PC-3 (cell line): Measurements from ENCODE around the gene PLPP1. TPM values are rescaled to one million over a fixed set of nuclear protein-coding genes. Genes with fewer than 3 reads are reported as not detected.

Experiments used
- ATAC-seq: fragments of 200-7000 bp; cut with Tn5 transposase; 2 replicates; pipeline ENCODE4 v1.9.1; 2020; ENCODE audit warnings: mild to moderate bottlenecking, moderate library complexity
- BruUV-seq: library from RNA; stranded (reverse); fragments of 400-500 nt; replicated peaks from 2 replicates; lab custom pipeline; 2021; lab: Mats Ljungman, UMichigan
- CTCF ChIA-PET: fragments of 300-600 bp; sonication (Branson Sonifier 250); formaldehyde crosslinking; loops from one replicate; lab custom pipeline; 2022; ENCODE audit warnings: antibody characterized with exemption; lab: Charles Lee
- POLR2A ChIA-PET: fragments of 300-600 bp; sonication (Branson Sonifier 250); formaldehyde crosslinking; loops from one replicate; lab custom pipeline; 2022; ENCODE audit warnings: antibody characterized with exemption; ENCODE audit not compliant: unreplicated experiment; lab: Charles Lee
- DNase-seq: peaks from one replicate; pipeline ENCODE4 v3.0.0-alpha.2; 2015
- H2AFZ ChIP-seq: fragments of 300-600 bp; sonication (generic); 2 replicates; pipeline ENCODE4 v1.6.0; 2016; ENCODE audit warnings: antibody characterized with exemption, low read length
- H3F3A ChIP-seq: fragments of 300-600 bp; sonication (generic); one replicate; pipeline ENCODE4 v1.6.0; 2017; ENCODE audit warnings: antibody characterized with exemption, low read length, control low read depth, mild to moderate bottlenecking; ENCODE audit not compliant: unreplicated experiment
- H3K27ac ChIP-seq: fragments of 300-600 bp; sonication (generic); 2 replicates; pipeline ENCODE4 v1.5.1; 2016; ENCODE audit warnings: mild to moderate bottlenecking, low read length
- H3K27me3 ChIP-seq: fragments of 300-600 bp; sonication (generic); 2 replicates; pipeline ENCODE4 v1.6.1; 2016; ENCODE audit warnings: low read length, mixed read lengths
- H3K36me3 ChIP-seq: fragments of 300-600 bp; sonication (generic); 2 replicates; pipeline ENCODE4 v1.6.1; 2016; ENCODE audit warnings: low read depth, mixed run types, low read length, mixed read lengths
- H3K4me1 ChIP-seq: fragments of 300-600 bp; sonication (generic); 2 replicates; pipeline ENCODE4 v1.5.1; 2016; ENCODE audit warnings: low read length; ENCODE audit not compliant: insufficient read depth
- H3K4me2 ChIP-seq: fragments of 300-600 bp; sonication (generic); 2 replicates; pipeline ENCODE4 v1.6.0; 2016; ENCODE audit warnings: low read length
- H3K4me3 ChIP-seq: fragments of 300-600 bp; sonication (generic); 2 replicates; pipeline ENCODE4 v1.5.1; 2016; ENCODE audit warnings: mild to moderate bottlenecking, low read length, mixed read lengths
- H3K79me2 ChIP-seq: fragments of 300-600 bp; sonication (generic); 2 replicates; pipeline ENCODE4 v1.6.1; 2017; ENCODE audit warnings: low read length, mixed read lengths
- H3K9ac ChIP-seq: fragments of 300-600 bp; sonication (generic); 2 replicates; pipeline ENCODE4 v1.6.0; 2016; ENCODE audit warnings: mild to moderate bottlenecking, low read length
- H3K9me2 ChIP-seq: fragments of 300-600 bp; sonication (generic); replicated peaks from 2 replicates; pipeline ENCODE4 v1.6.1; 2016; ENCODE audit warnings: mixed run types, low read length, mixed read lengths
- H3K9me3 ChIP-seq: fragments of 300-600 bp; sonication (generic); 2 replicates; pipeline ENCODE4 v1.6.1; 2016; ENCODE audit warnings: low read length, mixed read lengths
- H4K20me1 ChIP-seq: fragments of 300-600 bp; sonication (generic); 2 replicates; pipeline ENCODE4 v1.6.1; 2016; ENCODE audit warnings: low read length, mixed read lengths
- EZH2 ChIP-seq: fragments of 300-600 bp; sonication (generic); IDR thresholded peaks from one replicate; pipeline ENCODE4 v1.6.1; 2017; ENCODE audit warnings: antibody characterized with exemption, mild to moderate bottlenecking, low read length; ENCODE audit not compliant: unreplicated experiment
- EZH2phosphoT487 ChIP-seq: fragments of 300-600 bp; sonication (generic); IDR thresholded peaks from 2 replicates; pipeline ENCODE4 v1.6.1; 2018; ENCODE audit warnings: mild to moderate bottlenecking, antibody characterized with exemption, low read length, borderline replicate concordance
- intact Hi-C: fragments of 100-400 bp; cut with micrococcal nuclease; formaldehyde crosslinking; loops from 2 replicates; pipeline ENCODE4 v1.9.0; 2023
- total RNA-seq: library from RNA; depleted of rRNA; stranded (reverse); fragments of >200 nt; gene quantifications from 2 replicates; pipeline ENCODE4 v1.2.3, GENCODE V29; 2014
- TF ChIP-seq, protein P1 (sequence below): fragments of 300-600 bp; sonication (generic); conservative IDR thresholded peaks from 2 replicates; pipeline ENCODE4 v1.5.1; 2017; ENCODE audit warnings: antibody characterized with exemption, low read depth, mild to moderate bottlenecking, low read length

PLPP1 gene
- total RNA-seq, 1 experiment from 2014 or later: 16.2 TPM

GRCh38 chr5:55582256-55582655 is 47.5 kb upstream of the PLPP1 start:
- Histone ChIP-seq H3K27ac (no peak overlapping the region), H3K9ac (no peak overlapping the region), H2AFZ (no peak overlapping the region), H3F3A (no peaks in the 10 kb centered on the region), H4K20me1 (no peaks in the 10 kb centered on the region), H3K4me1 (no peaks in the 10 kb centered on the region), H3K9me3 (no peaks in the 10 kb centered on the region), H3K79me2 (no peaks in the 10 kb centered on the region), H3K9me2 (no peaks in the 10 kb centered on the region), H3K4me2 (no peak overlapping the region), H3K27me3 (no peaks in the 10 kb centered on the region), H3K36me3 (no peaks in the 10 kb centered on the region), H3K4me3 (no peak overlapping the region)
- ATAC-seq (no peak), DNase-seq (no peak)
- intact Hi-C loops: no loop called here
- POLR2A ChIA-PET: no interaction called here
- CTCF ChIA-PET: no interaction called here
- no TSS peak for BruUV-seq
- TF ChIP-seq, protein P1, sequence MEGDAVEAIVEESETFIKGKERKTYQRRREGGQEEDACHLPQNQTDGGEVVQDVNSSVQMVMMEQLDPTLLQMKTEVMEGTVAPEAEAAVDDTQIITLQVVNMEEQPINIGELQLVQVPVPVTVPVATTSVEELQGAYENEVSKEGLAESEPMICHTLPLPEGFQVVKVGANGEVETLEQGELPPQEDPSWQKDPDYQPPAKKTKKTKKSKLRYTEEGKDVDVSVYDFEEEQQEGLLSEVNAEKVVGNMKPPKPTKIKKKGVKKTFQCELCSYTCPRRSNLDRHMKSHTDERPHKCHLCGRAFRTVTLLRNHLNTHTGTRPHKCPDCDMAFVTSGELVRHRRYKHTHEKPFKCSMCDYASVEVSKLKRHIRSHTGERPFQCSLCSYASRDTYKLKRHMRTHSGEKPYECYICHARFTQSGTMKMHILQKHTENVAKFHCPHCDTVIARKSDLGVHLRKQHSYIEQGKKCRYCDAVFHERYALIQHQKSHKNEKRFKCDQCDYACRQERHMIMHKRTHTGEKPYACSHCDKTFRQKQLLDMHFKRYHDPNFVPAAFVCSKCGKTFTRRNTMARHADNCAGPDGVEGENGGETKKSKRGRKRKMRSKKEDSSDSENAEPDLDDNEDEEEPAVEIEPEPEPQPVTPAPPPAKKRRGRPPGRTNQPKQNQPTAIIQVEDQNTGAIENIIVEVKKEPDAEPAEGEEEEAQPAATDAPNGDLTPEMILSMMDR: no peak
- TF ChIP-seq EZH2phosphoT487 (no peak), EZH2 (no peak)

DNA sequence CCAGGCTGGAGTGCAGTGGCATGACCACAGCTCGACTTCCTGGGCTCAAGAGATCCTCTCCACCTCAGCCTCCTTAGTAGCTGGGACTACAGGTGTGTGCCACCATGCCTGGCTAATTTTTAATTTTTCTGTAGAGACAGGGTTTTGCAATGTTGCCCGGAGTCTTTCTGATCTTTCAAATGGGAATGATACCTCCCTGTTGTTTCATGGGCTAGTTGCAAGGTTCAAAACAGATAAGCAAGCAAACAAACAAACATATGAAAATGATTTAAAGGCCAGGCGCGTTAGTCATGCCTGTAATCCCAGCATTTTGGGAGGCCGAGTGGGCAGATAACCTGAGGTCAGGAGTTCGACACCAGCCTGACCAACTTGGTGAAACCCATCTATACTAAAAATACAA is 45.3 kb upstream of the PLPP1 start:
- BruUV-seq: no TSS peak
- H3K4me1 ChIP-seq: no peaks in the 10 kb centered on the region

DNA sequence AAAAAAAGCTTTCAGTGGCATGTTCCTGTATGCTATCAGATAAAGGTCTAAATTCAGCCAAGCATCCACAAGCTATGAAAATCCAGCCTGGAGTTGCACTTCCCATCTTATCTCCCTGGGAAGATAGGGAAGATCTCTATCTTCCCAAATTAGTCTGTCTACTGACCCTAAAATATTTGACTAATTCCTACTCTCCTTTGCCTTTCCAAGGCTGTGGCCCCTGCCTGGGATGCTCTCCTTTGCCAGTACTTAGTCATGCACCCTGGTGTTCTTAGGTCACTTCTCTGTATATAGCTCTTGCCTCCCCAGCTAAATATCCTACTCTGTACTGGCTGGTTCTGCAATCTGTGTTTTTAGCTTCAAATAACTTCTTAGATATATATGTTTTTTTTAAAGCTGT is 44.0 kb upstream of the PLPP1 start:
- Histone ChIP-seq H3K4me2 (no peak overlapping the region), H2AFZ (no peak overlapping the region), H3K27ac (no peak overlapping the region), H3F3A (no peaks in the 10 kb centered on the region), H3K79me2 (no peaks in the 10 kb centered on the region), H3K4me1 (no peaks in the 10 kb centered on the region), H3K9ac (no peak overlapping the region), H3K9me2 (no peaks in the 10 kb centered on the region), H3K4me3 (no peak overlapping the region), H3K36me3 (no peaks in the 10 kb centered on the region), H3K27me3 (no peaks in the 10 kb centered on the region), H4K20me1 (no peaks in the 10 kb centered on the region), H3K9me3 (no peaks in the 10 kb centered on the region)
- no TSS peak for BruUV-seq
- intact Hi-C loops: no loop called here
- TF ChIP-seq EZH2phosphoT487 (no peak), EZH2 (no peak)
- TF ChIP-seq, protein P1: no peak
- DNase-seq (no peak), ATAC-seq (no peak)
- POLR2A ChIA-PET: interaction anchor here (0.6 kb wide), 1 partner anchor 43 kb away, joined by 8 read pairs; no protein-coding TSS in a partner anchor
- CTCF ChIA-PET: no interaction called here

More for the DNA sequence above, 45.3 kb upstream of the PLPP1 start:
- H2AFZ ChIP-seq: no peak overlapping the region
- intact Hi-C loops: no loop called here
- TF ChIP-seq, protein P1: no peak
- TF ChIP-seq EZH2: no peak
- no peak for TF ChIP-seq EZH2phosphoT487
- no peaks in the 10 kb centered on the region for H3K27me3 ChIP-seq
- H3K4me2 ChIP-seq: no peak overlapping the region
- H3K36me3 ChIP-seq: no peaks in the 10 kb centered on the region
- no peak overlapping the region for H3K4me3 ChIP-seq
- ChIA-PET CTCF (no interaction called here), POLR2A (no interaction called here)
- no peaks in the 10 kb centered on the region for H3F3A ChIP-seq
- no peaks in the 10 kb centered on the region for H3K9me3 ChIP-seq
- H3K9ac ChIP-seq: no peak overlapping the region
- H3K9me2 ChIP-seq: no peaks in the 10 kb centered on the region
- H3K27ac ChIP-seq: no peak overlapping the region
- DNase-seq (no peak), ATAC-seq (no peak)
- no peaks in the 10 kb centered on the region for H4K20me1 ChIP-seq
- no peaks in the 10 kb centered on the region for H3K79me2 ChIP-seq
